Right ventricle myocardium superior (tissue), 1 donor: ENCODE data around the gene SEMA3D. TPM values are rescaled to one million over a fixed set of nuclear protein-coding genes. Genes with fewer than 3 reads are reported as not detected.
A peak's percentile ranks its signal among the peaks of the same experiment; 100 is the strongest.

Experiments
- ATAC-seq: fragments of 200-7000 bp; cut with Tn5 transposase; one replicate; pipeline ENCODE4 v1.9.1; 2020; ENCODE audit warnings: mild to moderate bottlenecking; ENCODE audit not compliant: poor library complexity
- DNase-seq: peaks from one replicate; pipeline ENCODE4 v3.0.0-alpha.2; 2020
- intact Hi-C: fragments of 100-400 bp; cut with DNase I; formaldehyde crosslinking; loops from one replicate; pipeline ENCODE4 v1.11.2; 2022
- total RNA-seq: library from RNA; stranded (reverse); fragmentation: NEBNext Ultra II Directional; extraction: Animal tissue kit (Norgen Biotek cat#: 25700); gene quantifications from one replicate; pipeline ENCODE4 v1.2.1, GENCODE V29; 2021
- donor health status: DM: no; HTN: yes; CAD: no; lungs with severe emphysema.

Gene SEMA3D
- total RNA-seq, 1 donor from 2014 or later, result 1.1 TPM

- peak; percentile 93 for ATAC-seq
- intact Hi-C loops, result no loop called here
- no peak for DNase-seq
Observed at GRCh38 chr7:84971360-84971759, 215.5 kb downstream of the SEMA3D start.

DNA sequence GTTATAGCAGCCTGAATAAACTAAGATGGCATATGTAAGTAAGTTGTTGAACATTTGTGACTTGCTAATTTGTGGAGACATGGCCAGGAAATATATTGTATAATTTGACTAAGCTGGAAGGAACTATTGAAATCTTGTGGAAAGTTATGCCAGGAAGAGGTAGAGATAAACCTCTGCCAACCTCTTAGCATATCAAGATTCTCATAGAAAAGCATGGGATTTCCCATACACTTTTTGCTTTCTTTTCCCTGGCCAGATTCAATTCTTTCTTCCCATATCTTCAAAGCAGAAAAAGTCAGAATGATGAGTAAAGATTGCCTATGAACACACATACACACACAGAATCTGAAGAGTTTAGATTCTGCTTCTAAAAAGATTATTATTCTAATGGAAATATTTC lies 216.2 kb downstream of the SEMA3D start:
- intact Hi-C loops, result no loop called here
- ATAC-seq (no peak), DNase-seq (no peak)

- DNase-seq (no peak), ATAC-seq (no peak)
- intact Hi-C loops, result no loop called here
Observed at GRCh38 chr7:84953234-84953633, 233.6 kb downstream of the SEMA3D start.

DNA sequence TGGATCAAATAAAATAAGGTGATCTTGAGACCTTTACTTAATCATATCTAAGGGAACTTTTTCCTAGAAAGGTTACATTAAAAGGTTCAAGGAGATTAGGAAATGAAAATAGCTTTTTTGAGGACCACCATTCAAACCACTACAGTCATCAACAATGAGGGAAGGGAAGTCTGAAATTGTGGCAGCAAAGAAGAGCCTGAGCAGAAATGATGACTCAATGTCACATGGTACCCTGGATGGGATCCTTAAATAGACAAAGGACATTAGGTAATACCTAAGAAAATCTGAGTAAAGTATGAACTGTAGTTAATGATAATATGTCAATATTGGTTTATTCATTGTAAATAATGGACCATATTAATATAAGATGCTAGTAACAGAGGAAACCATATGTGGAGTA lies 236.0 kb downstream of the SEMA3D start:
- DNase-seq (no peak), ATAC-seq (no peak)
- intact Hi-C loops, result no loop called here

GRCh38 chr7:84949501-84949900 lies 237.4 kb downstream of the SEMA3D start:
- intact Hi-C loops, result no loop called here
- no peak for DNase-seq
- ATAC-seq, result no peak

- ATAC-seq, result no peak
- DNase-seq, result no peak
- intact Hi-C loops, result no loop called here
Observed at GRCh38 chr7:84949067-84949466, 237.8 kb downstream of the SEMA3D start.

- DNase-seq (no peak), ATAC-seq (no peak)
- intact Hi-C loops, result no loop called here
Observed at GRCh38 chr7:84948634-84949033, 238.2 kb downstream of the SEMA3D start.

GRCh38 chr7:84946549-84946948 lies 240.3 kb downstream of the SEMA3D start:
- intact Hi-C loops, result no loop called here
- DNase-seq (no peak), ATAC-seq (no peak)
